Duodenal mucosa (tissue), 2 donors: ENCODE results near the gene PAQR7.

Source experiments
- H3K27ac ChIP-seq: one replicate; pipeline ENCODE4 v1.7.0; 2013; ENCODE audit warnings: low read depth, low read length
- H3K27me3 ChIP-seq, 2 donors: one replicate each; pipeline ENCODE4 v1.7.0; 2013; ENCODE audit warnings: low read length in 2 of 2, control low read depth in 1 of 2; ENCODE audit not compliant: insufficient read depth in 2 of 2, control insufficient read depth in 1 of 2
- H3K36me3 ChIP-seq, 2 donors: one replicate each; pipeline ENCODE4 v1.7.0; 2013; ENCODE audit warnings: low read length in 2 of 2, control low read depth in 1 of 2; ENCODE audit not compliant: insufficient read depth in 2 of 2, control insufficient read depth in 1 of 2
- H3K4me1 ChIP-seq, 2 donors: one replicate each; pipeline ENCODE4 v1.7.0; 2013; ENCODE audit warnings: low read length in 2 of 2, control low read depth in 1 of 2; ENCODE audit not compliant: insufficient read depth in 2 of 2, control insufficient read depth in 1 of 2
- H3K4me3 ChIP-seq, 2 donors: one replicate each; pipeline ENCODE4 v1.7.0; 2013; ENCODE audit warnings: low read length in 2 of 2, low read depth in 1 of 2
- H3K9ac ChIP-seq, 2 donors: one replicate each; pipeline ENCODE4 v1.7.0; 2013; ENCODE audit warnings: low read length in 2 of 2, low read depth in 1 of 2
- H3K9me3 ChIP-seq, 2 donors: one replicate each; pipeline ENCODE4 v1.7.0; 2013; ENCODE audit warnings: low read length in 2 of 2, control low read depth in 1 of 2; ENCODE audit not compliant: control insufficient read depth in 1 of 2

PAQR7 gene

GRCh38 chr1:25889470-25889869, 14.0 kb upstream of the PAQR7 start:
- H3K4me3 ChIP-seq, result peak overlapping the region; percentile 18 to 35
- peaks cover 45 to 47% of the 10 kb centered on the region in 2 donors for H3K4me1 ChIP-seq
- H3K27me3 ChIP-seq, result no peaks in the 10 kb centered on the region
- no peaks in the 10 kb centered on the region for H3K36me3 ChIP-seq
- H3K9me3 ChIP-seq, result no peaks in the 10 kb centered on the region
- H3K27ac ChIP-seq, result peak overlapping the region; percentile 75
- H3K9ac ChIP-seq, result peak overlapping the region in 1 of 2 donors; percentile 30

GRCh38 chr1:25888426-25888987, 13.0 kb upstream of the PAQR7 start:
- Histone ChIP-seq H3K9ac (no peak overlapping the region), H3K9me3 (no peaks in the 10 kb centered on the region), H3K36me3 (no peaks in the 10 kb centered on the region), H3K27me3 (no peaks in the 10 kb centered on the region), H3K4me1 (peaks cover 45 to 47% of the 10 kb centered on the region in 2 donors), H3K4me3 (no peak overlapping the region), H3K27ac (no peak overlapping the region)

- H3K4me3 ChIP-seq, result no peak overlapping the region
- peaks cover 31 to 32% of the 10 kb centered on the region in 2 donors for H3K4me1 ChIP-seq
- H3K9me3 ChIP-seq, result no peaks in the 10 kb centered on the region
- H3K27ac ChIP-seq, result no peak overlapping the region
- H3K36me3 ChIP-seq, result no peaks in the 10 kb centered on the region
- H3K27me3 ChIP-seq, result no peaks in the 10 kb centered on the region
- H3K9ac ChIP-seq, result no peak overlapping the region
These were observed 10.1 kb upstream of the PAQR7 start for GRCh38 chr1:25885602-25886001.

- no peak overlapping the region for H3K27ac ChIP-seq
These were observed 5.8 kb upstream of the PAQR7 start for GRCh38 chr1:25881266-25881665.

GRCh38 chr1:25880518-25880917, 5.0 kb upstream of the PAQR7 start:
- H3K27me3 ChIP-seq, result no peaks in the 10 kb centered on the region
- H3K36me3 ChIP-seq, result no peaks in the 10 kb centered on the region
- H3K27ac ChIP-seq, result no peak overlapping the region
- H3K9me3 ChIP-seq, result no peaks in the 10 kb centered on the region
- H3K9ac ChIP-seq, result no peak overlapping the region
- peaks cover 31 to 33% of the 10 kb centered on the region in 2 donors for H3K4me1 ChIP-seq
- H3K4me3 ChIP-seq, result no peak overlapping the region

More at GRCh38 chr1:25881266-25881665, 5.8 kb upstream of the PAQR7 start:
- H3K4me3 ChIP-seq, result no peak overlapping the region
- no peaks in the 10 kb centered on the region for H3K36me3 ChIP-seq
- H3K9ac ChIP-seq, result no peak overlapping the region
- peaks cover 34 to 36% of the 10 kb centered on the region in 2 donors for H3K4me1 ChIP-seq
- no peaks in the 10 kb centered on the region for H3K9me3 ChIP-seq
- H3K27me3 ChIP-seq, result no peaks in the 10 kb centered on the region

GRCh38 chr1:25879675-25880074, 4.2 kb upstream of the PAQR7 start:
- no peak overlapping the region for H3K27ac ChIP-seq
- no peak overlapping the region for H3K9ac ChIP-seq
- no peaks in the 10 kb centered on the region for H3K27me3 ChIP-seq
- H3K4me3 ChIP-seq, result no peak overlapping the region
- H3K36me3 ChIP-seq, result no peaks in the 10 kb centered on the region
- no peaks in the 10 kb centered on the region for H3K9me3 ChIP-seq
- H3K4me1 ChIP-seq, result peaks cover 25 to 29% of the 10 kb centered on the region in 2 donors

- Histone ChIP-seq H3K27ac (no peak overlapping the region), H3K36me3 (no peaks in the 10 kb centered on the region), H3K4me3 (no peak overlapping the region), H3K4me1 (peaks cover 29 to 36% of the 10 kb centered on the region in 2 donors), H3K9ac (no peak overlapping the region), H3K27me3 (no peaks in the 10 kb centered on the region), H3K9me3 (no peaks in the 10 kb centered on the region)
These were observed 3.2 kb upstream of the PAQR7 start for GRCh38 chr1:25878690-25879089.

- H3K9me3 ChIP-seq, result no peaks in the 10 kb centered on the region
These were observed 1.6 kb upstream of the PAQR7 start for GRCh38 chr1:25877155-25877554.

GRCh38 chr1:25876693-25877077, 1.2 kb upstream of the PAQR7 start:
- Histone ChIP-seq H3K36me3 (no peaks in the 10 kb centered on the region), H3K4me3 (no peak overlapping the region), H3K9ac (no peak overlapping the region), H3K27me3 (no peaks in the 10 kb centered on the region), H3K9me3 (no peaks in the 10 kb centered on the region), H3K4me1 (peaks cover 49 to 55% of the 10 kb centered on the region in 2 donors), H3K27ac (no peak overlapping the region)

More at GRCh38 chr1:25877155-25877554, 1.6 kb upstream of the PAQR7 start:
- H3K4me1 ChIP-seq, result peaks cover 44 to 51% of the 10 kb centered on the region in 2 donors
- no peak overlapping the region for H3K4me3 ChIP-seq
- no peak overlapping the region for H3K9ac ChIP-seq
- H3K27me3 ChIP-seq, result no peaks in the 10 kb centered on the region
- H3K36me3 ChIP-seq, result no peaks in the 10 kb centered on the region
- H3K27ac ChIP-seq, result no peak overlapping the region

- Histone ChIP-seq H3K9me3 (no peaks in the 10 kb centered on the region), H3K36me3 (no peaks in the 10 kb centered on the region), H3K4me1 (peaks cover 55 to 61% of the 10 kb centered on the region in 2 donors), H3K4me3 (peak overlapping the region; percentile 67 to 82), H3K9ac (peak overlapping the region in 1 of 2 donors; percentile 75), H3K27me3 (no peaks in the 10 kb centered on the region), H3K27ac (peak overlapping the region; percentile 52)
These were observed 566 bp upstream of the PAQR7 start for GRCh38 chr1:25875856-25876692.
